Psoas muscle (tissue), 8 donors: Measurements from ENCODE around the gene PHF21B. TPM values are rescaled to one million over a fixed set of nuclear protein-coding genes. Genes with fewer than 3 reads are reported as not detected.
A peak's percentile ranks its signal among the peaks of the same experiment; 100 is the strongest.

Experiments used
- ATAC-seq, 4 donors: fragments of 200-7000 bp; cut with Tn5 transposase; one replicate each; pipeline ENCODE4 v1.9.1; 2020; ENCODE audit warnings: moderate library complexity in 3 of 4, mild to moderate bottlenecking in 2 of 4
- DNase-seq, 2 donors: peaks; one replicate each; pipeline ENCODE4 v3.0.0-alpha.2; 2020
- H3K27ac ChIP-seq: fragments of 200-600 bp; one replicate; pipeline ENCODE4 v1.8.0; 2022
- H3K27me3 ChIP-seq, 3 donors: fragments of 200-600 bp in 1 of 3; one replicate each; pipeline versions ENCODE4 v1.6.1 to v1.8.0; 2013 to 2022; ENCODE audit warnings: low read length in 2 of 3, mild to moderate bottlenecking in 2 of 3, moderate library complexity in 1 of 3; ENCODE audit not compliant: insufficient read depth in 3 of 3
- H3K36me3 ChIP-seq, 2 donors: fragments of 200-600 bp in 1 of 2; one replicate each; pipeline versions ENCODE4 v1.6.1 to v1.8.0; 2013 to 2022; ENCODE audit warnings: low read depth in 1 of 2, mild to moderate bottlenecking in 1 of 2, moderate library complexity in 1 of 2; ENCODE audit not compliant: insufficient read depth in 1 of 2
- H3K4me1 ChIP-seq: fragments of 200-600 bp; one replicate; pipeline ENCODE4 v1.8.0; 2022
- H3K4me3 ChIP-seq: fragments of 200-600 bp; one replicate; pipeline ENCODE4 v1.8.0; 2022; ENCODE audit warnings: mild to moderate bottlenecking
- H3K9me3 ChIP-seq: fragments of 200-600 bp; one replicate; pipeline ENCODE4 v1.8.0; 2022
- WGBS, 3 donors: extraction: QIAGEN DNeasy Blood & Tissue Kit; methylation state at CpG; one replicate each; pipeline versions ENCODE4 v1.1.6 to v1.1.7; 2013; 5-methylcytosine and 5-hydroxymethylcytosine counted together
- intact Hi-C, 2 donors: fragments of 100-400 bp; cut with DNase I; formaldehyde crosslinking; loops; one replicate each; pipeline versions ENCODE4 v1.11.0 to v1.14.2; 2022
- polyA plus RNA-seq, 3 donors: library from polyadenylated mRNA; stranded (reverse); fragments of 200-250 nt; gene quantifications; one replicate each; pipeline ENCODE4 v1.2.3, GENCODE V29; 2013
- total RNA-seq, 4 donors: library from RNA; stranded (reverse); fragmentation: NEBNext Ultra II Directional in 2 of 4; extraction: Animal tissue kit (Norgen Biotek cat#: 25700) in 2 of 4; gene quantifications; one replicate each; pipeline versions ENCODE4 v1.2.1 to v1.2.4, GENCODE V29; 2021 to 2023
- TF ChIP-seq, protein P1 (sequence below): fragments of 200-600 bp; IDR thresholded peaks from one replicate; pipeline ENCODE4 v1.8.0; 2022; ENCODE audit warnings: antibody characterized with exemption
- donor health status: healthy with polysubstance abuse.
- donor health status: DM: no; HTN: no; CAD: no; lungs with moderate emphysema.
- donor health status: Bipolar disorder and iron deficiency.
- donor health status: healthy.
- donor health status: DM: yes; HTN: yes; CAD: no.
- donor health status: DM: no; HTN: no; CAD: no.
- donor health status: DM: no; HTN: no; CAD: no.
- donor health status: DM: yes; HTN: yes; CAD: no.

PHF21B gene
- total and polyA plus RNA-seq, 7 donors = 0.03 to 0.58 (median 0.16) TPM; not detected in 1

DNA sequence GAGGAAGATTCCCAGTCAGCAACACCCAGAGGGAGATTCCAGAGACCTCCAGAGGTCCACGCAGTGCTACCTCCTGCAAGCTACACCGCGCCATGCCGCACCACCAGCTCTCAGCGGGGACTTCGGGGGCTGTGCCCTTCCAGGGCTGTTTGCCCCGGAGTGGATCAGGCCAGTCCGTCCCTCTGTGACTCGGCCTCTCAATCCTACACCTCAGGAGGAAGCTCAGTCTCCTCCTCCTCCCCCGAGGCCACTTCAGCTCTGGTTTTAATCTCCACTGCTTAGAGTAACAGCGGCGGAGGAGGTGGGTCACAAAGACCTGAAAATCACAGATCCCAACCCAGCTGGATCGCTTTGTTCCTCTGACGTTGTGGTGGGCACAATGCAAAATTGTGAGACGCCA, 68.6 kb downstream of the PHF21B start:
- WGBS, 3 donors = 62 to 65% (median 64%) methylated on average over 15 of the region's 15 CpGs
- DNase-seq = peak in 1 of 2 donors; percentile 23
- no peak for ATAC-seq
- intact Hi-C loops = no loop called here
- Histone ChIP-seq H3K4me3 (no peak overlapping the region), H3K27ac (no peak overlapping the region), H3K36me3 (no peaks in the 10 kb centered on the region), H3K9me3 (no peaks in the 10 kb centered on the region), H3K27me3 (peaks cover 0 to 16% (median 7%) of the 10 kb centered on the region in 3 donors), H3K4me1 (no peaks in the 10 kb centered on the region)
- TF ChIP-seq, protein P1, sequence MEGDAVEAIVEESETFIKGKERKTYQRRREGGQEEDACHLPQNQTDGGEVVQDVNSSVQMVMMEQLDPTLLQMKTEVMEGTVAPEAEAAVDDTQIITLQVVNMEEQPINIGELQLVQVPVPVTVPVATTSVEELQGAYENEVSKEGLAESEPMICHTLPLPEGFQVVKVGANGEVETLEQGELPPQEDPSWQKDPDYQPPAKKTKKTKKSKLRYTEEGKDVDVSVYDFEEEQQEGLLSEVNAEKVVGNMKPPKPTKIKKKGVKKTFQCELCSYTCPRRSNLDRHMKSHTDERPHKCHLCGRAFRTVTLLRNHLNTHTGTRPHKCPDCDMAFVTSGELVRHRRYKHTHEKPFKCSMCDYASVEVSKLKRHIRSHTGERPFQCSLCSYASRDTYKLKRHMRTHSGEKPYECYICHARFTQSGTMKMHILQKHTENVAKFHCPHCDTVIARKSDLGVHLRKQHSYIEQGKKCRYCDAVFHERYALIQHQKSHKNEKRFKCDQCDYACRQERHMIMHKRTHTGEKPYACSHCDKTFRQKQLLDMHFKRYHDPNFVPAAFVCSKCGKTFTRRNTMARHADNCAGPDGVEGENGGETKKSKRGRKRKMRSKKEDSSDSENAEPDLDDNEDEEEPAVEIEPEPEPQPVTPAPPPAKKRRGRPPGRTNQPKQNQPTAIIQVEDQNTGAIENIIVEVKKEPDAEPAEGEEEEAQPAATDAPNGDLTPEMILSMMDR = no peak

GRCh38 chr22:44940130-44940529, 69.7 kb downstream of the PHF21B start:
- H3K4me3 ChIP-seq = no peak overlapping the region
- H3K9me3 ChIP-seq = no peaks in the 10 kb centered on the region
- TF ChIP-seq, protein P1 = no peak
- no peaks in the 10 kb centered on the region for H3K36me3 ChIP-seq
- H3K27me3 ChIP-seq = peaks cover 0 to 16% (median 7%) of the 10 kb centered on the region in 3 donors
- ATAC-seq (no peak), DNase-seq (peak in 1 of 2 donors; percentile 16)
- 66 to 72% (median 70%) methylated on average over 11 of the region's 11 CpGs for WGBS, 3 donors
- H3K27ac ChIP-seq = no peak overlapping the region
- intact Hi-C loops = no loop called here
- H3K4me1 ChIP-seq = no peaks in the 10 kb centered on the region

GRCh38 chr22:44939451-44939850, 70.4 kb downstream of the PHF21B start:
- no peaks in the 10 kb centered on the region for H3K4me1 ChIP-seq
- no peak overlapping the region for H3K27ac ChIP-seq
- DNase-seq = peak in 1 of 2 donors; percentile 21
- TF ChIP-seq, protein P1 = no peak
- intact Hi-C loops = no loop called here
- peaks cover 0 to 16% (median 7%) of the 10 kb centered on the region in 3 donors for H3K27me3 ChIP-seq
- no peaks in the 10 kb centered on the region for H3K36me3 ChIP-seq
- H3K9me3 ChIP-seq = no peaks in the 10 kb centered on the region
- ATAC-seq = no peak
- WGBS, 3 donors = 73 to 78% (median 76%) methylated on average over 11 of the region's 11 CpGs
- H3K4me3 ChIP-seq = no peak overlapping the region

DNA sequence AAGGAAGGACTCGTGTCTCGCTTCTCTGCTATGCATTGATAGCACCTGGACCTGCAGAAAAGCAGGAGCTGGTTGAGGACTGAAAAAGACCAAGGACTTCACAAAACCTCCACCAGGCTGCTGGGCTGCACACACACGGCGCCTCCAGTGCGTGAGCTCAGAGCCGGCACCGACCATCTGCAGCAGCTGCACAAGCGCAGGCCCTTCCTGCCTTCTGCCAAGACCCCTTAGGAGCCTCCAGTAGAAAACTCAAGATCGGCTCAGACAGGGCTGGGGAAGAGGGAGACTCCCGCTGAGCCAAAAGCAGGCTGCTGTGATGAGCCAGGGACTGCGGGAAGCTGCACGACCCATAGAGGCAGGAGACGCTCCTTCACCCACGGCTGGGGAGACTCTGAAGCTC, 70.9 kb downstream of the PHF21B start:
- TF ChIP-seq, protein P1 = no peak
- H3K36me3 ChIP-seq = no peaks in the 10 kb centered on the region
- intact Hi-C loops = no loop called here
- ATAC-seq (no peak), DNase-seq (peak in 1 of 2 donors; percentile 9)
- 38 to 45% (median 43%) methylated on average over 14 of the region's 14 CpGs for WGBS, 3 donors
- no peaks in the 10 kb centered on the region for H3K4me1 ChIP-seq
- H3K4me3 ChIP-seq = no peak overlapping the region
- peaks cover 0 to 16% (median 7%) of the 10 kb centered on the region in 3 donors for H3K27me3 ChIP-seq
- H3K9me3 ChIP-seq = no peaks in the 10 kb centered on the region
- no peak overlapping the region for H3K27ac ChIP-seq

GRCh38 chr22:44937216-44937615, 72.6 kb downstream of the PHF21B start:
- 75 to 83% (median 78%) methylated on average over 8 of the region's 8 CpGs for WGBS, 3 donors
- intact Hi-C loops = no loop called here
- TF ChIP-seq, protein P1 = no peak
- H3K36me3 ChIP-seq = no peaks in the 10 kb centered on the region
- ATAC-seq (no peak), DNase-seq (peak in 1 of 2 donors; percentile 36)
- H3K4me3 ChIP-seq = no peak overlapping the region
- H3K9me3 ChIP-seq = no peaks in the 10 kb centered on the region
- no peaks in the 10 kb centered on the region for H3K4me1 ChIP-seq
- peaks cover 0 to 10% (median 8%) of the 10 kb centered on the region in 3 donors for H3K27me3 ChIP-seq
- no peak overlapping the region for H3K27ac ChIP-seq
